ENCODE measurements around the gene MDK. TPM values are rescaled to one million over a fixed set of nuclear protein-coding genes. Genes with fewer than 3 reads are reported as not detected.

The MDK gene
- total and polyA plus RNA-seq, 2 of the 13 experiments (the other 11 are each of a cell fraction or from before 2014, with no cell fraction given): 312 to 407 TPM

- TF ChIP-seq ATF7 (IDR thresholded peaks at IDR 0.05): no peak
- TF ChIP-seq ATF7 (CRISPR knock-in tag; IDR thresholded peaks at IDR 0.05): no peak
- TF ChIP-seq ZNF841 (CRISPR knock-in tag; IDR thresholded peaks at IDR 0.05; ENCODE audit: borderline replicate concordance): no peak
- no peak for TF ChIP-seq SP140L (CRISPR knock-in tag; IDR thresholded peaks at IDR 0.05; ENCODE audit: borderline replicate concordance)
- TF ChIP-seq ATF6 (CRISPR knock-in tag; conservative IDR thresholded peaks at IDR 0.05): no peak
- TF ChIP-seq ZNF205 (CRISPR knock-in tag; IDR thresholded peaks at IDR 0.05): no peak
- no peak for TF ChIP-seq ZUFSP (CRISPR knock-in tag; IDR thresholded peaks at IDR 0.05; ENCODE audit: borderline replicate concordance)
- TF ChIP-seq SP1 (IDR thresholded peaks at IDR 0.05): no peak
- TF ChIP-seq SP1 (CRISPR knock-in tag; IDR thresholded peaks at IDR 0.05): peak; percentile 78
- 0 out of 2 replicates have a peak, but pooled peaks have one; percentile 39 for TF ChIP-seq TBX2 (CRISPR knock-in tag; IDR thresholded peaks at IDR 0.05; ENCODE audit: borderline replicate concordance)
- no peak for TF ChIP-seq ARID3A (IDR thresholded peaks at IDR 0.05; ENCODE audit: low read depth, low read length)
- TF ChIP-seq DRAP1 (CRISPR knock-in tag; IDR thresholded peaks at IDR 0.05): peak; percentile 46; the same call in 1 of the 2 replicates
- peak; percentile 38 for TF ChIP-seq GABPA (IDR thresholded peaks at IDR 0.05; ENCODE audit: low read depth, low read length)
- TF ChIP-seq GABPA (CRISPR knock-in tag; IDR thresholded peaks at IDR 0.05; ENCODE audit: low read depth): no peak
- TF ChIP-seq ZNF33A (CRISPR knock-in tag; IDR thresholded peaks at IDR 0.05; ENCODE audit: borderline replicate concordance): no peak
- TF ChIP-seq ZNF777 (CRISPR knock-in tag; IDR thresholded peaks at IDR 0.05): no peak
- TF ChIP-seq IKZF5 (CRISPR knock-in tag; IDR thresholded peaks at IDR 0.05): no peak
- TF ChIP-seq KDM1A (CRISPR knock-in tag; IDR thresholded peaks at IDR 0.05): no peak
- TF ChIP-seq NFYB (CRISPR knock-in tag; IDR thresholded peaks at IDR 0.05): no peak
- TF ChIP-seq ZNF562 (CRISPR knock-in tag; IDR thresholded peaks at IDR 0.05; ENCODE audit: borderline replicate concordance): no peak
- TF ChIP-seq DNMT1 (CRISPR knock-in tag; IDR thresholded peaks at IDR 0.05): no peak
- no peak for TF ChIP-seq MED1 (CRISPR knock-in tag; IDR thresholded peaks at IDR 0.05)
- TF ChIP-seq HCFC1 (IDR thresholded peaks at IDR 0.05; ENCODE audit: low read depth, low read length): peak; percentile 42; the same call in 1 of the 2 replicates
- peak; percentile 52 for TF ChIP-seq SAP130 (CRISPR knock-in tag; IDR thresholded peaks at IDR 0.05; ENCODE audit: low read depth)
Observed at GRCh38 chr11:46346886-46347636, 34.4 kb upstream of the MDK start, which contains the start of gene DGKZ (continued).

Measured in HepG2 (cell line).